Transverse colon (tissue), 4 donors: Measurements from ENCODE around the gene NHERF1.

Experiments
- CTCF ChIP-seq, 5 experiments: fragments of 200-600 bp in 3 of 5; fragments of 450-650 bp in 2 of 5; sonication (generic) in 3 of 5; IDR thresholded peaks; 1 replicate in 2 of 5; 2 replicates in 3 of 5; pipeline ENCODE4 v1.5.1; 2016 to 2017; ENCODE audit warnings: antibody characterized with exemption in 5 of 5, inconsistent platforms in 3 of 5, mild to moderate bottlenecking in 2 of 5, moderate library complexity in 1 of 5
- POLR2A ChIP-seq: fragments of 450-650 bp; IDR thresholded peaks from one replicate; pipeline ENCODE4 v1.6.1; 2016; ENCODE audit warnings: antibody characterized with exemption, mild to moderate bottlenecking, moderate library complexity
- POLR2AphosphoS5 ChIP-seq, 3 donors: sonication (generic); formaldehyde crosslinking; IDR thresholded peaks; one replicate each; pipeline ENCODE4 v1.6.1; 2016; ENCODE audit warnings: antibody characterized with exemption in 3 of 3

DNA sequence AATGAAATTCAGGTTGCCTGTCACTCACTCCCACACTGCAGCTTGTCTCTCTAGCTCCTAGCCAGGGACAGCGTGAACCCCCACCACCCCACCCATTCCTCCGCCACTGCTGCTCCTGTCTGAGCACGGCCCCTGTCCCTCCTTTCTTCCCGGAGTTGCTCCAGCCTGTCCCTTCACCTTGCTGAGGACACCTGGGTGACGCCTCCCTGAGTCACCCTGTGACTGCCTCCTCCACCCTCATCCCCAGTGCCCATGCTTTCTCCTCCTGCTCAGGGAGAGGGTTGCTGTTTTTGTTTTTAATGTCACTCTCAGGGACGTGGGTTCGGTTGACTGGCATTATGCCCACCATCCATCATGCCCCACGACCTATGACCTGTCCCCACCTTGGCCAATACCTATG lies 53.5 kb downstream of the NHERF1 start:
- TF ChIP-seq CTCF (IDR thresholded peaks at IDR 0.05) (no peak), POLR2AphosphoS5 (IDR thresholded peaks at IDR 0.05) (no peak), POLR2A (no peak)
